ENCODE results near the gene UNC13A.

DNA sequence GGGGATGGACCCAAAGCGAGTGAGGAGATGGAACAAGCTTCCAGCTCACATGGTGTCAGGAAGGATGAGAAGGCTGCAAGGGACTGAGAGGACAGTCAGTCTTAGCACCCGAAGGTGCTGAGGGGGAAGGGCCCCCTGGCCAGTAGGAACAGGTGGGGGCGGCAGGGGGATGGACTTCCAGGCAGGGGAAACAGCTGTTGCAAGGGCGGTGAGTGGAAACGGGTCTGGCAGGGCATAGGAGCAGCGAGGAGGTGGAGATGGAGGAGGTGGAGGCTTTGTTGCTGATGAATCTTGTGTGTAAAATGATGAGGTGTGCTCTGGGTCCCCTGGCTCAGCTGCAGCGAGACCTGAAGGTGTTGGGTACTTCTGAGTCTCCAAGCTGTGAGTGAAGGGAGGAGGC, 32.3 kb upstream of the UNC13A start:
- TF ChIP-seq, protein P1, sequence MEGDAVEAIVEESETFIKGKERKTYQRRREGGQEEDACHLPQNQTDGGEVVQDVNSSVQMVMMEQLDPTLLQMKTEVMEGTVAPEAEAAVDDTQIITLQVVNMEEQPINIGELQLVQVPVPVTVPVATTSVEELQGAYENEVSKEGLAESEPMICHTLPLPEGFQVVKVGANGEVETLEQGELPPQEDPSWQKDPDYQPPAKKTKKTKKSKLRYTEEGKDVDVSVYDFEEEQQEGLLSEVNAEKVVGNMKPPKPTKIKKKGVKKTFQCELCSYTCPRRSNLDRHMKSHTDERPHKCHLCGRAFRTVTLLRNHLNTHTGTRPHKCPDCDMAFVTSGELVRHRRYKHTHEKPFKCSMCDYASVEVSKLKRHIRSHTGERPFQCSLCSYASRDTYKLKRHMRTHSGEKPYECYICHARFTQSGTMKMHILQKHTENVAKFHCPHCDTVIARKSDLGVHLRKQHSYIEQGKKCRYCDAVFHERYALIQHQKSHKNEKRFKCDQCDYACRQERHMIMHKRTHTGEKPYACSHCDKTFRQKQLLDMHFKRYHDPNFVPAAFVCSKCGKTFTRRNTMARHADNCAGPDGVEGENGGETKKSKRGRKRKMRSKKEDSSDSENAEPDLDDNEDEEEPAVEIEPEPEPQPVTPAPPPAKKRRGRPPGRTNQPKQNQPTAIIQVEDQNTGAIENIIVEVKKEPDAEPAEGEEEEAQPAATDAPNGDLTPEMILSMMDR (IDR thresholded peaks at IDR 0.05): no peak
- no peak for TF ChIP-seq POLR2A (IDR thresholded peaks at IDR 0.05)
